HTR-8/SVneo (cell line): Measurements from ENCODE around the gene FAM78A.
"Not testable (repeated sequence)": the region's sequence is repeated elsewhere in the genome, so short reads cannot be mapped to it uniquely, and the experiment has no call there.

Source experiments
- DNase-seq: peaks from one replicate; pipeline ENCODE4 v3.0.0; 2011; ENCODE audit warnings: low spot score, mixed read lengths; ENCODE audit not compliant: insufficient read length
- FAIRE-seq: peaks from 2 replicates; lab custom pipeline; 2011; peaks lifted over from hg19 to GRCh38; lab: Jason Lieb, UNC

FAM78A gene

DNA sequence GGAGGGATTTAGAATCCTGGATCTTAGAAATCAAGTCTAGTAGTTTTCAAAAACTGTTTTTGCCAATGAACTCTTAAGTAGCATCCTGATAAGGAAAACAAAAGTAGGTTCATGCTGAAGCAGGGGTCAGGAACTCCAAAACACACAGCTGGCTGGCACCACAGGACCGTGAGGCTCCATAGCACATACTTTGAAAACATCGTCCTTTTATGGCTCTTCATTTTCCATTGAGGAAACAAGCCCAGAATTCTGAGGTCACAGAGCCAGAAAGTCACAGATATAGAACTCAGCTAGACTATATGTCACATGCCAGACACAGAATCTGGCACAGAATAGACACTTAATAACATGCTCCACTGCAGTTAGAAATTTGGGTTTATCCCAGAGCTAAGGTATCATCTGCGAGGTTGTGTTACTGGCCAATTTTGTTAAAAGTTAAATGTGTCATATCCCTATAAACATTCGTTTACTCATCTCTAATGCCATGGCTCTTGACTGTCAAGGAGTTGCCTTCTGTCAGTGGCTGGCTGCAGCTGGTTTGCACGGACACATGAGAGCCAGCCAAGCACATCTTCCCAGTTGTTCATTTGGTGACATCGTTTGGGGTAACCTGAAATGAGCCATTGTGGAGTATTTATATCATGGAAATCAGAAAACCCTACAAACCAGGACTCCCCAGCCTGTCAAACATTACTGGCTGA, 58.8 kb downstream of the FAM78A start:
- no peak for FAIRE-seq
- no peak for DNase-seq

GRCh38 chr9:131216806-131217205, 59.5 kb downstream of the FAM78A start:
- no peak for DNase-seq
- no peak for FAIRE-seq

GRCh38 chr9:131214876-131215275, 61.4 kb downstream of the FAM78A start:
- DNase-seq (no peak), FAIRE-seq (no peak)

DNA sequence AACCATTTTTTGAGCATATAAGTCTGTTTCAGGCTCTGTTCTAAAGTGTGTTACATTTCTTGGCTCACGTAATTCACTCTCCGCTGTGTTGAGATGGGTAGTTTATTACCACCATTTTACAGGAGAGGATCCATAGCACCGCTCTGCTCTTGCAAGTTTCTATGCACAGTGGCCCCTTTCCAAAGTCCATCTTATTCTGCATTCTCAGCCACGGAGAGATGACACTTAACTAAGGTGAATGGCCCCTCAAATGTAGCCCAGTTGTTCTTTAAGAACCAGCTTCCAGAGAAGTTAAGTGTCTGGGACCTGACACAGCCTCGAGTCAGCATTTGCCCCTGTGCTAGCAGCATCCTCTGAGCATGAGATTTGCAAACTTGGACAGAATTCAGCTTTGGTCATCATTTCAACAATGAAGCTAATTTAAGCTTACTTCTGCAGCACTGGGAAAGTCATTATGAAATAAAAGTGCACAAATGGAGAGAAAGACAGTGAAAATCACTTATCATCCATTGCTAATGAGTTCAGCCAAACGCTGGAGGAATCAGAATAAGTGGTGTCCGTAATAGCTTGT, 61.9 kb downstream of the FAM78A start:
- FAIRE-seq (no peak), DNase-seq (no peak)

DNA sequence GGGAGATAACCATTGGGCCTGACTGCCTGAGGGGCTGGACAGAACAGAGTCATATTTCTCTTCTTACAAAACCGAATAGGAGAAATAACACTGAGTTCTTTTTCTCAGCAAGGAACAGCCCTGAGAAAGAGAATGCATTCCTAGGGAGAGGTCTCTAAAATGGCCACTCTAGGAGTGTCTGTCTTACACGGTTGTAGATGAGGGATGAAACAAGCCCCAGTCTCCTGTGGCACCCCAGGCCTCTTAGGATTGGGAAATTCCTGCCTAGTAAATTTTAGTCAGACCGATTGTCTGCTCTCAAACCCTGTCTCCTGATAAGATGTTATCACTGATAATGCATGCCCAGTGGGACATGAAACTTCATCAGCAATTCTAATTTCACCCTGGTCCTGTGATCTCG, 64.4 kb downstream of the FAM78A start:
- FAIRE-seq, DNase-seq: not testable (repeated sequence)
